Breast epithelium (tissue), 4 donors: ENCODE results near the gene ELF3. TPM values are rescaled to one million over a fixed set of nuclear protein-coding genes. Genes with fewer than 3 reads are reported as not detected.

Experiments
- DNase-seq, 2 donors: peaks; one replicate each; pipeline ENCODE4 v3.0.0-alpha.2; 2019; ENCODE audit warnings: low spot score in 2 of 2
- H3K27ac ChIP-seq, 2 donors: fragments of 200-600 bp; sonication (generic) in 1 of 2; one replicate each; pipeline ENCODE4 v1.5.1; 2016 to 2019; ENCODE audit warnings: mild to moderate bottlenecking in 1 of 2
- H3K27me3 ChIP-seq, 2 donors: fragments of 200-600 bp; sonication (generic) in 1 of 2; one replicate each; pipeline versions ENCODE4 v1.5.1 to v1.6.0; 2017 to 2019; ENCODE audit warnings: control low read depth in 1 of 2, mild to moderate bottlenecking in 1 of 2
- H3K36me3 ChIP-seq: fragments of 200-600 bp; one replicate; pipeline ENCODE4 v1.5.1; 2019
- H3K4me1 ChIP-seq, 2 donors: fragments of 200-600 bp; sonication (generic); one replicate each; pipeline ENCODE4 v1.5.1; 2016 to 2019; ENCODE audit warnings: control low read depth in 1 of 2
- H3K4me3 ChIP-seq, 3 donors: fragments of 200-600 bp; sonication (generic); 1 replicate in 2 of 3; 2 replicates in 1 of 3; pipeline ENCODE4 v1.5.1; 2016 to 2019; ENCODE audit warnings: mild to moderate bottlenecking in 3 of 3, moderate library complexity in 2 of 3
- H3K9me3 ChIP-seq, 2 donors: fragments of 200-600 bp; sonication (generic) in 1 of 2; one replicate each; pipeline ENCODE4 v1.5.1; 2016 to 2019; ENCODE audit warnings: control low read depth in 1 of 2
- CTCF ChIP-seq, 3 donors: fragments of 450-650 bp; IDR thresholded peaks; one replicate each; pipeline ENCODE4 v1.5.1; 2016 to 2017; ENCODE audit warnings: antibody characterized with exemption in 3 of 3, mild to moderate bottlenecking in 3 of 3, moderate library complexity in 3 of 3
- POLR2A ChIP-seq: fragments of 450-650 bp; IDR thresholded peaks from one replicate; pipeline ENCODE4 v1.6.1; 2016; ENCODE audit warnings: antibody characterized with exemption, mild to moderate bottlenecking, moderate library complexity
- POLR2AphosphoS5 ChIP-seq, 3 donors: sonication (generic); formaldehyde crosslinking; IDR thresholded peaks; one replicate each; pipeline ENCODE4 v1.6.1; 2017; ENCODE audit warnings: antibody characterized with exemption in 3 of 3
- intact Hi-C: fragments of 100-400 bp; cut with DNase I; formaldehyde crosslinking; loops from one replicate; pipeline ENCODE4 v1.15.1; 2023; ENCODE audit warnings: low total_unique reads
- total RNA-seq, 3 donors: library from RNA; depleted of rRNA; stranded (reverse); fragments of >200 nt; gene quantifications; one replicate each; pipeline ENCODE4 v1.1.0, GENCODE V29; 2016

Gene ELF3
- total RNA-seq, 3 donors from 2014 or later: 1.3 to 1,061 (median 367) TPM

DNA sequence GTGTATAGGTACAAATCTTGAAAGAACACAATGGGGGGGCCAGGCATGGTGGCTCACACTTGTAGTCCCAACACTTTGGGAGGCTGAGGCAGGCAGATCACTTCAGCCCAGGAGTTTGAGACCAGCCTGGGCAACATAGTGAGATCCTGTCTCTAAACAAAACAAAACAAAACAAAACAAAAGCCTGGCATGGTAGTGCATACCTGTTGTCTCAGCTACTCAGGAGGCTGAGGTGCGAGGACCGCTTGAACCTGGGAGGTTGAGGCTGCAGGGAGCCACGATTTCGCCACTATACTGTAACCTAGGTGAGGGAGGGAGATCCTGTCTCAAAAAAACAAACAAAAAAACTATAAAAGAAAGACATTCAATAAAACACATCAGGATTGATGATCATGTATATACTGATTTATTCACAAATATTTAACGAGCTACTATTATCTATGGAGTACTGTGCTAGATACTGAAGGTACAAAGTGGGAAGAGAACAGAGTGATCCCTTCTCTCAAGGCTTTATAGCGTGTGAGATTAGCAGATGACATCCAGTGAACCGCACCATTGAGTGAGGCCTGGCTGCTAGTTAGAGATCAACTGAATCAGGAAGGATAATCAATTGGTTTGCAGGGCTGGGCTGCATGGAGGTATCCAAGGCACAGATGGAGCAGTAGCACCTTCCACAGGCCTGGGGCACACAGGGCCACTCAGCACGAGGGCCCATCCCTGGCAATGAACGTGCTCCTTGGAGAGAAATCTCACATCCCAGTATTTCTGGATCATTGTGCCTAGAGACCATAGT, 26.4 kb downstream of the ELF3 start:
- intact Hi-C loops: no loop called here
- DNase-seq: no peak
- Histone ChIP-seq H3K27me3 (no peaks in the 10 kb centered on the region), H3K27ac (peak overlapping the region; percentile 8 to 93), H3K4me3 (no peak overlapping the region), H3K4me1 (peaks cover 0 to 5% of the 10 kb centered on the region in 2 donors), H3K36me3 (no peaks in the 10 kb centered on the region), H3K9me3 (no peaks in the 10 kb centered on the region)
- TF ChIP-seq POLR2A: no peak
- no peak for TF ChIP-seq CTCF (IDR thresholded peaks at IDR 0.05)
- no peak for TF ChIP-seq POLR2AphosphoS5 (IDR thresholded peaks at IDR 0.05)

GRCh38 chr1:202037706-202038296, 27.4 kb downstream of the ELF3 start:
- Histone ChIP-seq H3K27ac (peak overlapping the region in 1 of 2 donors; percentile 93), H3K36me3 (no peaks in the 10 kb centered on the region), H3K27me3 (no peaks in the 10 kb centered on the region), H3K9me3 (no peaks in the 10 kb centered on the region), H3K4me3 (no peak overlapping the region), H3K4me1 (peaks cover 0 to 5% of the 10 kb centered on the region in 2 donors)
- DNase-seq: no peak
- TF ChIP-seq POLR2AphosphoS5 (IDR thresholded peaks at IDR 0.05): no peak
- no peak for TF ChIP-seq CTCF (IDR thresholded peaks at IDR 0.05)
- no peak for TF ChIP-seq POLR2A
- intact Hi-C loops: no loop called here

DNA sequence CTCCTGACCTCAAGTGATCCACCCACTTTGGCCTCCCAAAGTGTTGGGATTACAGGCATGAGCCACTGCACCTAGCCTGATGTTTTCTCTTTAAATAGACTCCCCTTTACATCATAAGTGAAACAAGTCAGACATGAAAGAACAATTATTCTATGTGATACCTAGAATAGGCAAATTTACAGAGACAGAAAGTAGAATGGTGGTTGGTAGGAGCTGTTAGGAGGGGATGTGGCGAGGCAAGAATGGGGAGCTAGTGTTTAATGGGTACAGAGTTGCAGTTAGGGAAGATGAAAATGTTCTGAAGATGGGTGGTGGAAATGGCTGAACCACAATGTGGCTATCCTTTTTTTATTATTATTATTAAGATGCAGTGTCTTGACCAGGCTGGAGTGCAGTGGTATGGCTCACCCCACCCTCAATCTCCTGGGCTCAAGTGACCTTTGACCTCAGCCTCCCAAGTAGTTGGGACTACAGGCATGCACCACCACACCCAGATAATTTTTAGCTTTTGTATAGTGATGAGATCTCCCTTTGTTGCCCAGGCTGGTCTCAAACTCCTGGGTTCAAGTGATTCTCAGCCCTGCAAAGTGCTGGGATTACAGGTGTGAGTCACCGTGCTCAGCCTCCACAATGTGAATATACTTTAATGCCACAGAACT, 28.4 kb downstream of the ELF3 start:
- H3K9me3 ChIP-seq: no peaks in the 10 kb centered on the region
- intact Hi-C loops: no loop called here
- no peak for TF ChIP-seq CTCF (IDR thresholded peaks at IDR 0.05)
- no peak overlapping the region for H3K4me3 ChIP-seq
- H3K36me3 ChIP-seq: no peaks in the 10 kb centered on the region
- no peak for DNase-seq
- H3K27me3 ChIP-seq: no peaks in the 10 kb centered on the region
- H3K4me1 ChIP-seq: peaks cover 0 to 5% of the 10 kb centered on the region in 2 donors
- no peak overlapping the region for H3K27ac ChIP-seq

DNA sequence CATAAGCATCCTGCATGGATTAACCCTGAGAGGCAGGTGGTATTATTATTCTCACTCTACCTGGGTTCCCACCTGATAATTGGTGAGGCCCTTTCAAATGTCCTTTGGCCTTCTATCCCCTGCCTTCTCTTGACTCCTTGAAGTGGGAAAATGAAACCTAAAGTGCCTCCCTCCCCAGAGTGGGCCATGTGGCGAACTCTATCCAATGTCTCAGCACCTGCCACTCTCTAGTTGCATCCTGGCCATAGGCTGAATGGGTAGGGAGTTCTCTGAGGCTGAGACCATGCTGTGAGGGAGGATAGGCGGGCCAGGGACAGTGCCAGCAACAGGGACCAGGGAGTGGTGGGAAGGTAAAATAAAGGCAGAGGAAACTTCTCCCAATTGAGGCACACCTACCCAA, 35.3 kb downstream of the ELF3 start:
- H3K27me3 ChIP-seq: no peaks in the 10 kb centered on the region
- intact Hi-C loops: no loop called here
- H3K9me3 ChIP-seq: no peaks in the 10 kb centered on the region
- TF ChIP-seq CTCF (IDR thresholded peaks at IDR 0.05): no peak
- no peak for TF ChIP-seq POLR2A
- no peak for TF ChIP-seq POLR2AphosphoS5 (IDR thresholded peaks at IDR 0.05)
- DNase-seq: no peak
- H3K4me1 ChIP-seq: peaks cover 2 to 21% of the 10 kb centered on the region in 2 donors
- H3K4me3 ChIP-seq: peak overlapping the region in 1 of 3 donors; percentile 10
- no peaks in the 10 kb centered on the region for H3K36me3 ChIP-seq
- H3K27ac ChIP-seq: peak overlapping the region; percentile 94

GRCh38 chr1:202046227-202046626, 35.8 kb downstream of the ELF3 start:
- Histone ChIP-seq H3K36me3 (no peaks in the 10 kb centered on the region), H3K4me3 (peak overlapping the region in 1 of 3 donors; percentile 10), H3K27ac (peak overlapping the region; percentile 94), H3K9me3 (no peaks in the 10 kb centered on the region), H3K4me1 (peaks cover 2 to 21% of the 10 kb centered on the region in 2 donors), H3K27me3 (no peaks in the 10 kb centered on the region)
- TF ChIP-seq CTCF (IDR thresholded peaks at IDR 0.05) (peak in 1 of 3 donors; percentile 20), POLR2A (no peak), POLR2AphosphoS5 (IDR thresholded peaks at IDR 0.05) (peak; percentile 95 to 99 (median 96))
- intact Hi-C loops: no loop called here
- DNase-seq: peak; percentile 95 to 96
